HG03354 (cell line): ENCODE data around the gene SEC24D.

Source experiments
- ATAC-seq: cut with Tn5 transposase; IDR thresholded peaks from one replicate; pipeline ENCODE4 v1.9.1; 2021; ENCODE audit warnings: mild to moderate bottlenecking; ENCODE audit not compliant: unreplicated experiment, poor library complexity, severe bottlenecking

SEC24D gene

GRCh38 chr4:118845552-118846050, 9.7 kb upstream of the SEC24D start:
- no peak for ATAC-seq

DNA sequence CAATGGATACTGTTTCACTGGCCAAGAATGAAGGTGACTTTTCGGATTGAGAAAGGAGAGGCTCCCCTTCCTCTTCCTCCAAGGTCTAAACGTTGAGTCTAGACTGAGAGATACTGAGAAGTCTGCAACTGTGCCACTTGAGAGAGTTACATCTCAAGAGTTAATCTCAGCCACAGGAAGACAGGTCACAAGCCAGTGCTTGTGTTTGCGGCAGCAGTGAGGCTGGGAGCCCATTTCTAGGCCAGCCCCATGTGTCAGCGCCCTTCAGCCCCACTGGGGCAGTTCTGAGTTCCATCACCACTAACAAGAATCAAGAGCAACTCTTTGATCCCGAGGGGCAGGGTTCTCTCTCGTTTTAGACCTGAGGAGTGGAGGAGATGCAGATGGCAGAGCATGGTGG, 7.3 kb upstream of the SEC24D start:
- ATAC-seq = peak; percentile 38

DNA sequence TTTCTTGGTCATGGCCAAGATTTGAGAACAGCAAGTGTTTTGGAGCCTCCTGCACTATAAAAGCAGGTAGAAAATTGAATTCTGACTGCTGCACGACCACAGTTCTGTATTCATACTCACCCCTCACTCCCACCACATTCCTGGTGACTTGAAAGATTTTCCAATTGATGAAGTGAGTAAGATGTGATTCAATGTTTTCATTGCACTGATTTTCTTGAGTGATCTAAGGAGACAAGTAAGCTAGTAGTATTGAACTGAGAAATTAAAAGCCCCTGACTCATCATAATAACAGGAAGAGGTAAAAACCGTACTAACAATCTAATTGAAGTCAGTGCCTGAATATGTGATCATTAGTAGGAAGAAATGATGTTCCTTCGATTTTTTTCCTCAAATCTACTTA, 6.1 kb upstream of the SEC24D start:
- no peak for ATAC-seq

- ATAC-seq = no peak
These were observed 3.4 kb upstream of the SEC24D start for GRCh38 chr4:118839221-118839927.

DNA sequence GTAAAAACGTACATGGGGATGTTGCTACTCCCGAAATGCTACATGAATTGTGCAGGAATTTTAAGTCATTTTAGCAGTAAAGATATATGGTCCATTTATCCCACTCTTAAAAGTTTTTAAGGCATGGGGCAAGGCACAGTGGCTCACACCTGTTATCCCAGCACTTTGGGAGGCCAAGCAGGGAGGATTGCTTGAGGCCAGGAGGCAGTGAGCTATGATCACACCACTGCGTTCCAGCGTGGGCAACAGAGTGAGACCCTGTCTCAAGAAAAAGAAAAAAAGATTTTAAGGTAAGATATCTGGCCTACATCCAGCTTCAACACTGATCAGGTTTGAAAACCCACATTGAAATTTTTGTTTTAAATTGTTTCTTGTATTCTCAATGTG, 1.2 kb upstream of the SEC24D start:
- no peak for ATAC-seq

DNA sequence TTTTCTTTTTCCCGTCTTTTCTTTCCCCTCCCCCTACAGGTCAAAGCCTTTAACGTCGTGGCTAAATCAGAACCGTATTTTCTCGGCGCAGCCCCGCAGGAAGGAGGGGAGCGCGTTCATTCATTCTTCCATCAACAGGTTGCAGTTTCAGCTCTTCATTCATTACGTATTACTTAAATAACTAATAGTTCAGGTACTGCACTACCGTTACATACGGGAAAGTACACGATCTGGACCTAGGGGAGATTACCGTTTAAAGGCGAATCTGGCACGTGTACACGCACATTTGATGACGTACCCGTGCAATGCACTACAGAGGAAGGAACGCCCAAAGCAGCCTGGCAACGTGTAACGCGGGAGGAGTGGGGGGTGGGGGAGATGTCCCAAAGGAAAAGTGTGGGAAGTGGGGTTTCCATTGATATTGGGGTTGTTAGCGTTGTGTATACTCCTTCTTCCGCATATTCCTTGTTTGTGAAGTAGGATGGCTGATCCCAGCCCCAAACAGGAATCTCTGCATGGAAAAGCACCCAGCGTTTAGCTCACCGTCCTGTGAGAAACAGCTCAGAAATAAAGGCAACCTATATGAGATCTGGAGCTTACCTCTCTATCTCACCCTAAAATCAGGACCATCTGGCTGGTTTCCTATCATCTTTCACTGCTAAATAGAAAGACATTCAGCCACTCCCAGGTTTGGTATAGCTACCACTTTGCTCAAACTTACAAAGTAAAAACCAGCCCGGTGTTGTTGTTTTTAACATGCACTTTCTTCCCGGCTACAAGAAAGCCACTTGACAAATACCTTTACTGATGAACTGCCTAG, 585 bp upstream of the SEC24D start:
- peak; percentile 50 for ATAC-seq

DNA sequence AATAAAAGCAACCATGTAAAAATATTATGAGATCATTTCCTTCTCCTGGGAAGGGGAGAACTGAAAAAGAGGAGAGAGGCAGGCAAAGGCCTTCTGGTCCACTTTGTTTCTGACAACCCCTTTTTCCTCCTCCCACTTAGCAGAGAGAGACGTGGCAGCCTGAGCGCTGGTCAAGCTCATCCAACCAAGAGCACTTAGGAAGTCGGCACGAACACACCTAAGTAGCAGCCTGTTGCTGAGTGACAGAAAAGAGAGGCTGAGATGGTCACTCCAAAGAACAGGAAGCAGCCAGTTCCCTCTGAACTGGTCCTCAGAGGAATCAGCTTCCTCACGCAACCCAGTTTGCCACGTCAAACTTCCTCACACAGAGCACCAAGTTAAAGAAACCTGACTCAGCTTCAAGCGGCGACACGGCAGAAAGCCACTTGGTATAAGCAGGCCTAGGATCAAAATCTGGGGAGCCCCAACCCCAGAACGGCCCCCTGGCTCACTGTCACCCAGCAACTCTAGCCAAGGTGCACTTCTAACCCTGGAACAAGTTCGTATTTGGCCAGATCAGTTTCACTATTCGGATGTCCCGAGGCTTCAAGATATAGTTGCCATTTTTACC, 861 bp downstream of the SEC24D start:
- peak; percentile 71 for ATAC-seq

- ATAC-seq = peak; percentile 18
These were observed 1.9 kb downstream of the SEC24D start for GRCh38 chr4:118834070-118834469.

- no peak for ATAC-seq
These were observed 2.6 kb downstream of the SEC24D start for GRCh38 chr4:118833192-118833820.

GRCh38 chr4:118829107-118829506, 6.8 kb downstream of the SEC24D start:
- ATAC-seq = no peak

- ATAC-seq = peak; percentile 42
These were observed 9.0 kb downstream of the SEC24D start for GRCh38 chr4:118826723-118827444.

- peak; percentile 52 for ATAC-seq
These were observed 10.1 kb downstream of the SEC24D start for GRCh38 chr4:118825799-118826198.

DNA sequence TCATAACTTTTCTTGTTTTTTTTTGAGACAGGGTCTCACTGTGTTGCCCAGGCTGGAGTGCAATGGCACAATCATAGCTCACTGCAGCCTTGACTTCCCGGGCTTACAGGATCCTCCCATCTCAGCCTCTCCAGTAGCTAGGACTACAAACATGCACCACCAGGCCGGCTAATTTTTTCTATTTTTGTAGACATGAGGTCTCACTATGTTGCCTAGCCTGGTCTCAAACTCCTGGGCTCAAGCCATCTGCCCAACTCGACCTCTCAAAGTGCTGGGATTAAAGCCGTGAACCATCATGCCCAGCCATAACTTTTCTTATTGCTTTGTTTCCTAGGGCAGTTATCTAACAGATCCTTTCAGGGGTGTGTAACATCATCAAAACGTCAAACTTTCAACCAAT, 11.8 kb downstream of the SEC24D start:
- no peak for ATAC-seq

DNA sequence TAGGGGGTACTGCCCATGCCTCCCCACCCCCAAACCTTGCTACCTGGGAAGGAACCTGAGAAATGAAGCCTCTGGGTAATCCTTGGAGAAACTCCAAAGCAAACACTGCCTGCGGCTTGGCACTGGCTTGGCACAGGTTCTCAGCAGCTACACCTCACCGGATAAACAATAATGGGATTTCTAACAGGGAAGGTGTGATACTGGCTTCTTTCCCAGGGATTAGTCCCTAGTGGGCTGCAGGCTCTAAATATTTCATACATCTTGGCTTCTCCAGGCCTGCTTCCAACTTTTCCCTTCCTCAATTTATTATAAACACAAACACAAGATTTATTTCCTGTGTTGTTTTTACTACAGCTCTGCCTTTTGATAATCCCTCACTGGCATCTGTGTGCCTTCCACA, 12.5 kb downstream of the SEC24D start:
- no peak for ATAC-seq

DNA sequence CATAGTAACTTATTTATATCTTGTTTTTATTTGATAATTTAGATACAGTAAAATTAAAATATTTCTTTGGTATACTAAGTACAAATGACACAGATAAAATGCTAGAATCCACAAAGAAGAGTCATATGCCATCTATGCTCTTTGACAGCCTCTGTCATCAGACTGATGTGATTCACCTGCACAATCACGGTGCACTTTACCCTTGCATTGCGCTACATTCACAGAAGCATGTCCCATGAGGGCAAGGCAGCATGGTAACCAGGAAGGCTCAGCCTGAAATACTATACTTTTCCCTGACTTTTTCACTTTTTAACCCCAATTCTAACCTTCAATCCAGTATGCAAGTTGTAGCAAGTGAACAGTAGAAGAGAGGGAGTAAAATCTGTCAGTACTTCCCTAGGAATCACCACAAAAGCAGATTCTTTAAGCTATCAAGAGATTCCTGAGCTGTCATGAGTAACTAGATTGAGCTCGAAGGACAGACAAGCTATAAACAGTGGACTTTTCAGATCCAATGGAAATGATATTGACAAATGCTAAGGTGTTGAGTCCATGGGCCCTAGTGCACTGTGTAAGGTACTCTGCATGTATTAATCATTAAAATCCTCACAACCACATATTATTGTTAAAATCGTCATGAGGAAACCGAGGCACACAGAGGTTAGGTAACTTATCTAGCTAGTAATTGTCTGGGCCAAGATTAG, 14.2 kb downstream of the SEC24D start:
- no peak for ATAC-seq

- ATAC-seq = no peak
These were observed 18.6 kb downstream of the SEC24D start for GRCh38 chr4:118817178-118817930.

DNA sequence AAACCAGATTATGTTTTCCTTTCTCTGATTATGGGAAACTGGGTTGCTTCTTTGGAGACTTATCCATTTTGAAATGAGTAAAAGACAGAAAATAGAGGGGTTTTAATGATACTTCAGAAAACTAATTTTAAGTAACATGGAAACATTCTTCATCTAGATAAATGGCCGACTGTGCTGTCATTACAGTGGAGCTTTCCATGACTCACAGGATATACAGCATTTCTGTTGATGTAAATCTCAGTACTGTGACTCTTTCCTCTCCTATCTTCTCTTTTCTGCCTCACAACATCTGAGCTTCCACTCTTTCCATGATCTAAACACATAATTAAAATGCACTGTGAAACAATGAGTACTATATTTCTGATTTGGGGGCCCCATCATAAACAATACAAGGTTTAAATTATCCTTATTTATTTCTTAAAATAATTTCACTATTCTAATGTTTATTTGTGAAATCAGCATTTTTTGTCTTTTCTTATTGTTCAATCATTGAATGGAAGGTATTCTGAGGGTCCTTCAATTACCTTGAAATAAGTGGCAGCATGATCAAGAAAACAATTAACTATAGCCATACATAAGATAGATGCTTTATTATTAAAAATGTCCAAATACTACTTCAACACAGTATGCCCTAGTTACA, 19.3 kb downstream of the SEC24D start:
- ATAC-seq = no peak

DNA sequence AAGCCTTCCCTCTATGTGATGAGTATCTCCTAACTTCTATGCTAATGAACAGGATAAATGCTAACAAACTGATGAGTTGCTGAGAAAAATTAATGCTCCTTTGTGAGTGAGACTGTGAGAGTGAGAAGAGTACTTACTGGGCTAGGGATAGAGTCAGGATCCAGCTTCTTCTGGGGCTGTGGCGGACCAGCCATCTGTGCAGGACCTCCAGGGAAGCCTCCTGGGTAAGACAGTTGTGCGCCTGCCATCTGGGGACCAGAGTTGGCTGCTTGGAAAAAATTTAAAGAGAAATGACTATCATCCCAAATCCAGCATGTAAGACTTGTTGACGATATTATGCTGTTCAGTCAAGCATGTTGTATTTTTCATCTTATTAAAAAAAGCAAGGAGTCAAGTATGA, 21.0 kb downstream of the SEC24D start:
- ATAC-seq = no peak
